Sigmoid colon (tissue), 4 donors: ENCODE data around the gene FMNL3.

Experiments used
- CTCF ChIP-seq, 4 experiments: fragments of 450-650 bp in 3 of 4; fragments of 200-600 bp in 1 of 4; IDR thresholded peaks; one replicate each; pipeline ENCODE4 v1.5.1; 2016 to 2019; ENCODE audit warnings: antibody characterized with exemption in 4 of 4, mild to moderate bottlenecking in 3 of 4, moderate library complexity in 2 of 4
- POLR2A ChIP-seq, 2 donors: fragments of 450-650 bp; IDR thresholded peaks; one replicate each; pipeline ENCODE4 v1.6.1; 2016; ENCODE audit warnings: antibody characterized with exemption in 2 of 2, mild to moderate bottlenecking in 2 of 2, moderate library complexity in 2 of 2
- POLR2AphosphoS5 ChIP-seq, 4 donors: sonication (generic); formaldehyde crosslinking; IDR thresholded peaks; one replicate each; pipeline ENCODE4 v1.6.1; 2017; ENCODE audit warnings: antibody characterized with exemption in 4 of 4

GRCh38 chr12:49707128-49707811 is at the start of gene FMNL3:
- peak; percentile 94 to 98 (median 98) for TF ChIP-seq CTCF (IDR thresholded peaks at IDR 0.05)
- TF ChIP-seq POLR2A (IDR thresholded peaks at IDR 0.05), result peak in 1 of 2 donors; percentile 30
- peak in 3 of 4 donors; percentile 50 to 73 (median 65) for TF ChIP-seq POLR2AphosphoS5 (IDR thresholded peaks at IDR 0.05)
